Stomach (tissue), 9 donors: ENCODE data around the gene NEBL. TPM values are rescaled to one million over a fixed set of nuclear protein-coding genes. Genes with fewer than 3 reads are reported as not detected.

Source experiments
- DNase-seq, 2 donors: peaks; one replicate each; pipeline versions ENCODE4 v3.0.0 to v3.0.0-alpha.2; 2013 to 2019
- H3K27ac ChIP-seq, 5 donors: fragments of 200-600 bp in 4 of 5; sonication (generic) in 4 of 5; one replicate each; pipeline ENCODE4 v1.5.1; 2013 to 2019; ENCODE audit warnings: mild to moderate bottlenecking in 1 of 5, moderate library complexity in 1 of 5
- H3K27me3 ChIP-seq, 3 donors: fragments of 200-600 bp; sonication (generic); one replicate each; pipeline ENCODE4 v1.5.1; 2017 to 2019; ENCODE audit warnings: mixed run types in 1 of 3
- H3K36me3 ChIP-seq, 4 donors: fragments of 200-600 bp; sonication (generic); 1 replicate in 3 of 4; 2 replicates in 1 of 4; pipeline ENCODE4 v1.5.1; 2016 to 2019
- H3K4me1 ChIP-seq, 4 donors: fragments of 200-600 bp; sonication (generic); one replicate each; pipeline ENCODE4 v1.5.1; 2016 to 2019
- H3K4me3 ChIP-seq, 4 donors: fragments of 200-600 bp; sonication (generic) in 3 of 4; one replicate each; pipeline ENCODE4 v1.5.1; 2016 to 2019; ENCODE audit warnings: mild to moderate bottlenecking in 1 of 4
- H3K9me3 ChIP-seq, 4 donors: fragments of 200-600 bp; sonication (generic); one replicate each; pipeline ENCODE4 v1.5.1; 2016 to 2019
- CTCF ChIP-seq, 7 experiments: fragments of 450-650 bp in 4 of 7; fragments of 200-600 bp in 3 of 7; sonication (generic) in 3 of 7; IDR thresholded peaks; one replicate each; pipeline ENCODE4 v1.5.1; 2016 to 2019; ENCODE audit warnings: antibody characterized with exemption in 7 of 7, control low read depth in 2 of 7, mild to moderate bottlenecking in 1 of 7
- EP300 ChIP-seq: sonication (generic); formaldehyde crosslinking; IDR thresholded peaks from one replicate; pipeline ENCODE4 v1.6.1; 2017; ENCODE audit warnings: antibody characterized with exemption
- POLR2A ChIP-seq, 4 donors: fragments of 450-650 bp; IDR thresholded peaks; one replicate each; pipeline ENCODE4 v1.6.1; 2016; ENCODE audit warnings: antibody characterized with exemption in 4 of 4, control low read depth in 2 of 4, mild to moderate bottlenecking in 1 of 4, moderate library complexity in 1 of 4
- POLR2AphosphoS5 ChIP-seq, 3 donors: sonication (generic); formaldehyde crosslinking; IDR thresholded peaks; one replicate each; pipeline ENCODE4 v1.6.1; 2016; ENCODE audit warnings: antibody characterized with exemption in 3 of 3
- WGBS, 5 donors: extraction: QIAGEN DNeasy Blood & Tissue Kit in 3 of 5; methylation state at CpG; one replicate each; pipeline versions ENCODE4 v1.1.5 to v1.1.7; 2013 to 2018; 5-methylcytosine and 5-hydroxymethylcytosine counted together
- intact Hi-C: fragments of 100-400 bp; cut with DNase I; formaldehyde crosslinking; loops from one replicate; pipeline ENCODE4 v1.15.1; 2023; ENCODE audit warnings: low total_unique reads
- polyA plus RNA-seq, 3 donors: library from polyadenylated mRNA; stranded (reverse); fragments of 200-250 nt; gene quantifications; one replicate each; pipeline ENCODE4 v1.2.3, GENCODE V29; 2013
- total RNA-seq, 5 donors: library from RNA; depleted of rRNA; stranded (reverse); fragments of >200 nt; gene quantifications; one replicate each; pipeline versions ENCODE4 v1.1.0 to v1.2.3, GENCODE V29; 2014 to 2016
- donor health status: healthy with polysubstance abuse.
- donor health status: Bipolar disorder and iron deficiency.
- donor health status: healthy.

NEBL gene
- total and polyA plus RNA-seq, 8 donors: 1.2 to 21.8 (median 5.9) TPM

- peaks cover 0 to 7% (median 0%) of the 10 kb centered on the region in 4 donors for H3K36me3 ChIP-seq
- H3K9me3 ChIP-seq: no peaks in the 10 kb centered on the region
- TF ChIP-seq EP300: no peak
- 51 to 76% (median 69%) methylated on average over 2 of the region's 2 CpGs for WGBS, 5 donors
- H3K4me3 ChIP-seq: no peak overlapping the region
- no peak for DNase-seq
- no peaks in the 10 kb centered on the region for H3K4me1 ChIP-seq
- no peak overlapping the region for H3K27ac ChIP-seq
- H3K27me3 ChIP-seq: no peaks in the 10 kb centered on the region
- intact Hi-C loops: no loop called here
Observed at GRCh38 chr10:20846263-20846662, 50.8 kb downstream of the NEBL start.

- intact Hi-C loops: no loop called here
- 95 to 100% (median 97%) methylated on average over 2 of the region's 2 CpGs for WGBS, 5 donors
- Histone ChIP-seq H3K36me3 (peaks cover 0 to 11% (median 3%) of the 10 kb centered on the region in 4 donors), H3K4me1 (no peaks in the 10 kb centered on the region), H3K4me3 (no peak overlapping the region), H3K27me3 (no peaks in the 10 kb centered on the region), H3K9me3 (peaks cover 0 to 13% (median 10%) of the 10 kb centered on the region in 4 donors), H3K27ac (no peak overlapping the region)
- TF ChIP-seq EP300 (no peak), CTCF (IDR thresholded peaks at IDR 0.05) (no peak), POLR2AphosphoS5 (IDR thresholded peaks at IDR 0.05) (no peak), POLR2A (IDR thresholded peaks at IDR 0.05) (no peak)
- DNase-seq: no peak
Observed at GRCh38 chr10:20841419-20841818, 55.7 kb downstream of the NEBL start.

- Histone ChIP-seq H3K27ac (no peak overlapping the region), H3K27me3 (no peaks in the 10 kb centered on the region), H3K9me3 (peaks cover 0 to 13% (median 11%) of the 10 kb centered on the region in 4 donors), H3K4me1 (no peaks in the 10 kb centered on the region), H3K36me3 (peaks cover 0 to 11% (median 3%) of the 10 kb centered on the region in 4 donors), H3K4me3 (no peak overlapping the region)
- 87 to 99% (median 94%) methylated on average over 3 of the region's 3 CpGs for WGBS, 5 donors
- TF ChIP-seq POLR2A (IDR thresholded peaks at IDR 0.05) (no peak), EP300 (no peak), CTCF (IDR thresholded peaks at IDR 0.05) (no peak), POLR2AphosphoS5 (IDR thresholded peaks at IDR 0.05) (no peak)
- DNase-seq: no peak
- intact Hi-C loops: no loop called here
Observed at GRCh38 chr10:20839910-20840309, 57.2 kb downstream of the NEBL start.

GRCh38 chr10:20839141-20839540 is 58.0 kb downstream of the NEBL start:
- no peaks in the 10 kb centered on the region for H3K27me3 ChIP-seq
- TF ChIP-seq EP300: no peak
- no peak for TF ChIP-seq CTCF (IDR thresholded peaks at IDR 0.05)
- TF ChIP-seq POLR2AphosphoS5 (IDR thresholded peaks at IDR 0.05): no peak
- TF ChIP-seq POLR2A (IDR thresholded peaks at IDR 0.05): no peak
- 84 to 98% (median 90%) methylated on average over 4 of the region's 4 CpGs for WGBS, 5 donors

GRCh38 chr10:20836401-20836800 is 60.7 kb downstream of the NEBL start:
- H3K36me3 ChIP-seq: peaks cover 0 to 17% (median 3%) of the 10 kb centered on the region in 4 donors
- peaks cover 0 to 13% (median 11%) of the 10 kb centered on the region in 4 donors for H3K9me3 ChIP-seq
- no peak for TF ChIP-seq EP300
- TF ChIP-seq CTCF (IDR thresholded peaks at IDR 0.05): no peak
- no peak for TF ChIP-seq POLR2A (IDR thresholded peaks at IDR 0.05)
- no peak for TF ChIP-seq POLR2AphosphoS5 (IDR thresholded peaks at IDR 0.05)
- H3K4me1 ChIP-seq: no peaks in the 10 kb centered on the region
- no peak overlapping the region for H3K27ac ChIP-seq
- H3K27me3 ChIP-seq: no peaks in the 10 kb centered on the region
- H3K4me3 ChIP-seq: no peak overlapping the region
- 91 to 95% (median 93%) methylated on average over 7 of the region's 7 CpGs for WGBS, 5 donors
- no peak for DNase-seq
- intact Hi-C loops: no loop called here

More at GRCh38 chr10:20839141-20839540, 58.0 kb downstream of the NEBL start:
- no peak for DNase-seq
- H3K4me1 ChIP-seq: no peaks in the 10 kb centered on the region
- intact Hi-C loops: no loop called here
- H3K27ac ChIP-seq: no peak overlapping the region
- H3K36me3 ChIP-seq: peaks cover 0 to 17% (median 3%) of the 10 kb centered on the region in 4 donors
- no peak overlapping the region for H3K4me3 ChIP-seq
- peaks cover 0 to 13% (median 11%) of the 10 kb centered on the region in 4 donors for H3K9me3 ChIP-seq
